IMR-90 (cell line): ENCODE data around the gene RYR1.

Experiments
- CEBPB ChIP-seq: IDR thresholded peaks from 2 replicates; pipeline ENCODE4 v1.6.1; 2012; ENCODE audit warnings: low read depth, low read length, improper control_type of control experiment
- CTCF ChIP-seq: conservative IDR thresholded peaks from 2 replicates; pipeline ENCODE4 v1.5.1; 2012; ENCODE audit warnings: mild to moderate bottlenecking, low read depth, low read length, improper control_type of control experiment
- FOS ChIP-seq: fragments of 150-350 bp; IDR thresholded peaks from 2 replicates; pipeline ENCODE4 v1.6.1; 2016; ENCODE audit warnings: low read depth, low read length
- MXI1 ChIP-seq: IDR thresholded peaks from 2 replicates; pipeline ENCODE4 v1.6.1; 2012; ENCODE audit warnings: low read depth, mild to moderate bottlenecking, low read length, moderate library complexity, borderline replicate concordance
- POLR2A ChIP-seq: IDR thresholded peaks from 2 replicates; pipeline ENCODE4 v1.6.1; 2012; ENCODE audit warnings: mild to moderate bottlenecking, low read depth, low read length
- RCOR1 ChIP-seq: IDR thresholded peaks from 2 replicates; pipeline ENCODE4 v1.6.1; 2012; ENCODE audit warnings: mild to moderate bottlenecking, low read length, improper control_type of control experiment; ENCODE audit not compliant: insufficient replicate concordance
- USF2 ChIP-seq: fragments of 150-350 bp; IDR thresholded peaks from 2 replicates; pipeline ENCODE4 v1.6.1; 2017; ENCODE audit warnings: mild to moderate bottlenecking, antibody characterized with exemption, low read length, low read depth

GRCh38 chr19:38506723-38507550, 73.4 kb downstream of the RYR1 start:
- TF ChIP-seq CTCF (no peak), POLR2A (no peak), CEBPB (no peak), FOS (no peak), MXI1 (no peak), USF2 (no peak), RCOR1 (no peak)
